GM19452 (cell line): ENCODE results near the gene RPS6KB2.

Experiments used
- ATAC-seq: cut with Tn5 transposase; IDR thresholded peaks from one replicate; pipeline ENCODE4 v1.9.1; 2021; ENCODE audit not compliant: unreplicated experiment

Gene RPS6KB2

GRCh38 chr11:67428052-67429001, at the start of gene RPS6KB2:
Gene RPS6KB2 (plus strand): TSS chr11:67428494. CDS start chr11:67428546, 52 bp downstream.
- ATAC-seq: peak; percentile 84

- no peak for ATAC-seq
Measured at GRCh38 chr11:67378544-67378943, 49.8 kb upstream of the RPS6KB2 start.

- no peak for ATAC-seq
Measured at GRCh38 chr11:67379061-67380058, 48.9 kb upstream of the RPS6KB2 start.

GRCh38 chr11:67381244-67381972, 46.9 kb upstream of the RPS6KB2 start:
- no peak for ATAC-seq

GRCh38 chr11:67382276-67383136, 45.8 kb upstream of the RPS6KB2 start:
- no peak for ATAC-seq

- no peak for ATAC-seq
Measured at GRCh38 chr11:67384851-67385366, 43.4 kb upstream of the RPS6KB2 start.

- ATAC-seq: no peak
Measured at GRCh38 chr11:67387069-67387468, 41.2 kb upstream of the RPS6KB2 start.

GRCh38 chr11:67387518-67387917, 40.8 kb upstream of the RPS6KB2 start:
- ATAC-seq: no peak

- no peak for ATAC-seq
Measured at GRCh38 chr11:67389477-67389876, 38.8 kb upstream of the RPS6KB2 start.

GRCh38 chr11:67390947-67391303, 37.4 kb upstream of the RPS6KB2 start:
- no peak for ATAC-seq

- peak; percentile 55 for ATAC-seq
Measured at GRCh38 chr11:67391304-67392182, 36.8 kb upstream of the RPS6KB2 start, which contains the start of gene RAD9A. Gene RAD9A (plus strand): TSS chr11:67391986. CDS start chr11:67392045, 59 bp downstream.

- ATAC-seq: no peak
Measured at GRCh38 chr11:67392183-67392715, 36.0 kb upstream of the RPS6KB2 start.

GRCh38 chr11:67393437-67393836, 34.9 kb upstream of the RPS6KB2 start:
- no peak for ATAC-seq

GRCh38 chr11:67393990-67394389, 34.3 kb upstream of the RPS6KB2 start:
- ATAC-seq: no peak

GRCh38 chr11:67395555-67396258, 32.6 kb upstream of the RPS6KB2 start:
- ATAC-seq: no peak

GRCh38 chr11:67396259-67396581, 32.1 kb upstream of the RPS6KB2 start:
- no peak for ATAC-seq

GRCh38 chr11:67396587-67397389, 31.5 kb upstream of the RPS6KB2 start:
- ATAC-seq: no peak
